PC-3 (cell line): ENCODE data around the gene ABCA8. TPM values are rescaled to one million over a fixed set of nuclear protein-coding genes. Genes with fewer than 3 reads are reported as not detected.

ENCODE experiments used
- ATAC-seq: fragments of 200-7000 bp; cut with Tn5 transposase; 2 replicates; pipeline ENCODE4 v1.9.1; 2020; ENCODE audit warnings: mild to moderate bottlenecking, moderate library complexity
- BruUV-seq: library from RNA; stranded (reverse); fragments of 400-500 nt; replicated peaks from 2 replicates; lab custom pipeline; 2021; lab: Mats Ljungman, UMichigan
- CTCF ChIA-PET: fragments of 300-600 bp; sonication (Branson Sonifier 250); formaldehyde crosslinking; loops from one replicate; lab custom pipeline; 2022; ENCODE audit warnings: antibody characterized with exemption; lab: Charles Lee
- POLR2A ChIA-PET: fragments of 300-600 bp; sonication (Branson Sonifier 250); formaldehyde crosslinking; loops from one replicate; lab custom pipeline; 2022; ENCODE audit warnings: antibody characterized with exemption; ENCODE audit not compliant: unreplicated experiment; lab: Charles Lee
- DNase-seq: peaks from one replicate; pipeline ENCODE4 v3.0.0-alpha.2; 2015
- H2AFZ ChIP-seq: fragments of 300-600 bp; sonication (generic); 2 replicates; pipeline ENCODE4 v1.6.0; 2016; ENCODE audit warnings: antibody characterized with exemption, low read length
- H3F3A ChIP-seq: fragments of 300-600 bp; sonication (generic); one replicate; pipeline ENCODE4 v1.6.0; 2017; ENCODE audit warnings: antibody characterized with exemption, low read length, control low read depth, mild to moderate bottlenecking; ENCODE audit not compliant: unreplicated experiment
- H3K27ac ChIP-seq: fragments of 300-600 bp; sonication (generic); 2 replicates; pipeline ENCODE4 v1.5.1; 2016; ENCODE audit warnings: mild to moderate bottlenecking, low read length
- H3K27me3 ChIP-seq: fragments of 300-600 bp; sonication (generic); 2 replicates; pipeline ENCODE4 v1.6.1; 2016; ENCODE audit warnings: low read length, mixed read lengths
- H3K36me3 ChIP-seq: fragments of 300-600 bp; sonication (generic); 2 replicates; pipeline ENCODE4 v1.6.1; 2016; ENCODE audit warnings: low read depth, mixed run types, low read length, mixed read lengths
- H3K4me1 ChIP-seq: fragments of 300-600 bp; sonication (generic); 2 replicates; pipeline ENCODE4 v1.5.1; 2016; ENCODE audit warnings: low read length; ENCODE audit not compliant: insufficient read depth
- H3K4me2 ChIP-seq: fragments of 300-600 bp; sonication (generic); 2 replicates; pipeline ENCODE4 v1.6.0; 2016; ENCODE audit warnings: low read length
- H3K4me3 ChIP-seq: fragments of 300-600 bp; sonication (generic); 2 replicates; pipeline ENCODE4 v1.5.1; 2016; ENCODE audit warnings: mild to moderate bottlenecking, low read length, mixed read lengths
- H3K79me2 ChIP-seq: fragments of 300-600 bp; sonication (generic); 2 replicates; pipeline ENCODE4 v1.6.1; 2017; ENCODE audit warnings: low read length, mixed read lengths
- H3K9ac ChIP-seq: fragments of 300-600 bp; sonication (generic); 2 replicates; pipeline ENCODE4 v1.6.0; 2016; ENCODE audit warnings: mild to moderate bottlenecking, low read length
- H3K9me2 ChIP-seq: fragments of 300-600 bp; sonication (generic); replicated peaks from 2 replicates; pipeline ENCODE4 v1.6.1; 2016; ENCODE audit warnings: mixed run types, low read length, mixed read lengths
- H3K9me3 ChIP-seq: fragments of 300-600 bp; sonication (generic); 2 replicates; pipeline ENCODE4 v1.6.1; 2016; ENCODE audit warnings: low read length, mixed read lengths
- H4K20me1 ChIP-seq: fragments of 300-600 bp; sonication (generic); 2 replicates; pipeline ENCODE4 v1.6.1; 2016; ENCODE audit warnings: low read length, mixed read lengths
- CTCF ChIP-seq: fragments of 300-600 bp; sonication (generic); conservative IDR thresholded peaks from 2 replicates; pipeline ENCODE4 v1.5.1; 2017; ENCODE audit warnings: antibody characterized with exemption, low read depth, mild to moderate bottlenecking, low read length
- EZH2 ChIP-seq: fragments of 300-600 bp; sonication (generic); IDR thresholded peaks from one replicate; pipeline ENCODE4 v1.6.1; 2017; ENCODE audit warnings: antibody characterized with exemption, mild to moderate bottlenecking, low read length; ENCODE audit not compliant: unreplicated experiment
- EZH2phosphoT487 ChIP-seq: fragments of 300-600 bp; sonication (generic); IDR thresholded peaks from 2 replicates; pipeline ENCODE4 v1.6.1; 2018; ENCODE audit warnings: mild to moderate bottlenecking, antibody characterized with exemption, low read length, borderline replicate concordance
- intact Hi-C: fragments of 100-400 bp; cut with micrococcal nuclease; formaldehyde crosslinking; loops from 2 replicates; pipeline ENCODE4 v1.9.0; 2023
- total RNA-seq: library from RNA; depleted of rRNA; stranded (reverse); fragments of >200 nt; gene quantifications from 2 replicates; pipeline ENCODE4 v1.2.3, GENCODE V29; 2014

The ABCA8 gene
- total RNA-seq, 1 experiment from 2014 or later = 0.22 TPM

DNA sequence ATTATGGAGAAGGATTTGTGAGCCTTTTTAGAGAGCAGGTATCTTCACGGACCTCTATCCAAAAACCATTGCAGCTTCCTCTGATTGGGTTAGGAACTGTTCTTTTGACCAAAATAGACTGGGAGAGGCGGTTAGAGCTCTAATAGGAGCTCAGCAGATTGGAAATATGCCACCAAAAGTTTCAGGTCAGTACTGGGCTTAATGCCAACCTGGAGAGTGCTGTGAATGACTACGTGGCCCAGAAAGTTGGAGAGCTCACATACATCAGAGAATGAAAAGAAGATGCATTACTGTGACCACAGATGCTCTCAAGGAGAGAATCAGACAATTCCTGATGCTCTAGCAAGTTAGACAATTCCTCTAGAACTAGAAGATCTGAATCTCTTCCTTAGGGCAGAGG lies 86.5 kb downstream of the ABCA8 start:
- Histone ChIP-seq H3K4me2 (no peak overlapping the region), H3K9me2 (0 out of 2 replicates have a peak, but pooled peaks cover 3% of the 10 kb centered on the region), H3K36me3 (no peaks in the 10 kb centered on the region), H3F3A (no peaks in the 10 kb centered on the region), H2AFZ (no peak overlapping the region), H3K4me1 (no peaks in the 10 kb centered on the region), H4K20me1 (no peaks in the 10 kb centered on the region), H3K9ac (no peak overlapping the region), H3K27me3 (no peaks in the 10 kb centered on the region), H3K79me2 (no peaks in the 10 kb centered on the region), H3K27ac (no peak overlapping the region), H3K4me3 (no peak overlapping the region), H3K9me3 (no peaks in the 10 kb centered on the region)
- TF ChIP-seq CTCF = no peak
- intact Hi-C loops = no loop called here
- peak; percentile 48 for DNase-seq
- CTCF ChIA-PET = no interaction called here
- ATAC-seq = peak; percentile 20; the same call in 1 of the 2 replicates
- POLR2A ChIA-PET = no interaction called here
- no TSS peak for BruUV-seq

DNA sequence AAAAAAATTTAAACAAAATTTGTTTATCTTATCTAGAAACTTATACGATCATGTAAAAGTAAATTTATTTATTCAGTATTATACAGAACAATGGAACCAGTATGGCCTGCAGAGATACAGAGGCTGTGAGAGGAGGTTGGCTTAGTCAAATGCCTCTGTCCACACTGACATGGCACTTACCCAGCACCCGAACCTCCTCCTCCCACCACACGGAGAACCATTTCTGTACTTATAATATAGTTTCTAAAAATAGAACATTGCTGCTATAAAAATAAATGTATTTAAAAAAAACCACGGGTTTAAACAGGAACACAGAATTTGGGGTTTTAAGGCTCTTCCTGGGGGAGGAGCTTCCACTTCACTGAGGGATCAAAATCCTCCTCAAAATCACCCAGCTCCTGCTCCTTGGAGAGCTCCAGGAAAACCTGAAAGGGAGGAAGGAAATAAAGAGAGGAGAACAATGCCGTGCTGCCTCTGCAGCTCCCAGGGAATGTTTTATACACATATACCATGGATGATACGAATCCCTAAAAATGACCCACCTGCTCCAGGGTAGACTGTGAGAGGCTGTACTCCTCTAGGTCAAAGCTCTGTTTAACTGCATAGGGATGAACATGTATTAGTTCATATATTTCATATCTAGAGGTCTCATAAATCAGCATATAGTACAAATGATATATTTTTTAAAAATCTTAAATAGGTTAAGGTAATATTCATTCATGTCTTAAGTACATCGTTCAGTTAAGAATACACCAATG lies 87.3 kb downstream of the ABCA8 start:
- ATAC-seq (peak; percentile 46; the same call in 1 of the 2 replicates), DNase-seq (no peak)
- Histone ChIP-seq H3K36me3 (no peaks in the 10 kb centered on the region), H4K20me1 (no peaks in the 10 kb centered on the region), H3K27me3 (no peaks in the 10 kb centered on the region), H3K4me3 (no peak overlapping the region), H3K9me2 (0 out of 2 replicates have a peak, but pooled peaks cover 3% of the 10 kb centered on the region), H3K4me1 (no peaks in the 10 kb centered on the region), H3K9me3 (no peaks in the 10 kb centered on the region), H3F3A (no peaks in the 10 kb centered on the region), H3K9ac (no peak overlapping the region), H3K27ac (no peak overlapping the region), H3K4me2 (no peak overlapping the region), H3K79me2 (no peaks in the 10 kb centered on the region), H2AFZ (no peak overlapping the region)
- BruUV-seq = no TSS peak
- no peak for TF ChIP-seq EZH2
- no peak for TF ChIP-seq CTCF
- intact Hi-C loops = no loop called here
- CTCF ChIA-PET = no interaction called here
- POLR2A ChIA-PET = interaction anchor here (0.6 kb wide), 1 partner anchor 273 kb away, joined by 4 read pairs; no protein-coding TSS in a partner anchor

- H3F3A ChIP-seq = no peaks in the 10 kb centered on the region
- no peak overlapping the region for H2AFZ ChIP-seq
- ChIA-PET POLR2A (no interaction called here), CTCF (no interaction called here)
- no peaks in the 10 kb centered on the region for H3K27me3 ChIP-seq
- H4K20me1 ChIP-seq = no peaks in the 10 kb centered on the region
- no peaks in the 10 kb centered on the region for H3K9me3 ChIP-seq
- ATAC-seq (no peak), DNase-seq (no peak)
- H3K27ac ChIP-seq = no peak overlapping the region
- intact Hi-C loops = no loop called here
- no peak overlapping the region for H3K4me2 ChIP-seq
- no peaks in the 10 kb centered on the region for H3K36me3 ChIP-seq
- 0 out of 2 replicates have a peak, but pooled peaks cover 3% of the 10 kb centered on the region for H3K9me2 ChIP-seq
- no peaks in the 10 kb centered on the region for H3K79me2 ChIP-seq
- no peak overlapping the region for H3K4me3 ChIP-seq
- H3K9ac ChIP-seq = no peak overlapping the region
- no peaks in the 10 kb centered on the region for H3K4me1 ChIP-seq
- no peak for TF ChIP-seq EZH2
- no peak for TF ChIP-seq CTCF
- no peak for TF ChIP-seq EZH2phosphoT487
- BruUV-seq = no TSS peak
Measured at GRCh38 chr17:68865584-68865983, 89.6 kb downstream of the ABCA8 start.
